Uterus (tissue), 4 donors: Measurements from ENCODE around the gene ZNF157. TPM values are rescaled to one million over a fixed set of nuclear protein-coding genes. Genes with fewer than 3 reads are reported as not detected.

Experiments used
- DNase-seq, 2 donors: peaks; one replicate each; pipeline ENCODE4 v3.0.0-alpha.2; 2019 to 2020
- H3K27ac ChIP-seq, 2 donors: fragments of 200-600 bp; sonication (generic); 1 replicate in 1 of 2; 2 replicates in 1 of 2; pipeline ENCODE4 v1.5.1; 2016 to 2018
- H3K27me3 ChIP-seq, 2 donors: fragments of 200-600 bp; sonication (generic); one replicate each; pipeline ENCODE4 v1.5.1; 2018 to 2019; ENCODE audit warnings: control low read depth in 1 of 2
- H3K36me3 ChIP-seq, 2 donors: fragments of 200-600 bp; sonication (generic); one replicate each; pipeline ENCODE4 v1.5.1; 2019; ENCODE audit warnings: control low read depth in 1 of 2
- H3K4me1 ChIP-seq, 2 donors: fragments of 200-600 bp; sonication (generic); one replicate each; pipeline ENCODE4 v1.5.1; 2018 to 2019; ENCODE audit warnings: control low read depth in 1 of 2
- H3K4me3 ChIP-seq, 2 donors: fragments of 200-600 bp; sonication (generic); 1 replicate in 1 of 2; 2 replicates in 1 of 2; pipeline ENCODE4 v1.5.1; 2018 to 2019; ENCODE audit warnings: mild to moderate bottlenecking in 1 of 2
- H3K9me3 ChIP-seq, 2 donors: fragments of 200-600 bp; sonication (generic); one replicate each; pipeline ENCODE4 v1.5.1; 2019; ENCODE audit warnings: control low read depth in 1 of 2
- CTCF ChIP-seq, 4 experiments: fragments of 200-600 bp in 2 of 4; fragments of 450-650 bp in 2 of 4; sonication (generic) in 2 of 4; IDR thresholded peaks; one replicate each; pipeline ENCODE4 v1.5.1; 2016 to 2019; ENCODE audit warnings: antibody characterized with exemption in 4 of 4, mild to moderate bottlenecking in 2 of 4, moderate library complexity in 1 of 4
- POLR2A ChIP-seq, 2 donors: fragments of 450-650 bp; IDR thresholded peaks; one replicate each; pipeline ENCODE4 v1.6.1; 2016; ENCODE audit warnings: antibody characterized with exemption in 2 of 2, mild to moderate bottlenecking in 1 of 2, moderate library complexity in 1 of 2
- intact Hi-C: fragments of 100-400 bp; cut with DNase I; formaldehyde crosslinking; loops from one replicate; pipeline ENCODE4 v1.15.1; 2023; ENCODE audit warnings: low total_unique reads
- small RNA-seq: library from RNA; depleted of rRNA; stranded (forward); fragments of <200 nt; gene quantifications from one replicate; pipeline ENCODE3, GENCODE V24; 2016
- total RNA-seq, 4 donors: library from RNA; depleted of rRNA in 3 of 4; stranded (reverse); fragments of >200 nt in 3 of 4; gene quantifications; one replicate each; pipeline versions ENCODE4 v1.1.0 to v1.2.4, GENCODE V29; 2014 to 2023
- donor health status: DM: yes; HTN: yes; CAD: no.

The ZNF157 gene
- total RNA-seq, 4 donors from 2014 or later: 0.55 to 2.4 TPM; not detected in 2

DNA sequence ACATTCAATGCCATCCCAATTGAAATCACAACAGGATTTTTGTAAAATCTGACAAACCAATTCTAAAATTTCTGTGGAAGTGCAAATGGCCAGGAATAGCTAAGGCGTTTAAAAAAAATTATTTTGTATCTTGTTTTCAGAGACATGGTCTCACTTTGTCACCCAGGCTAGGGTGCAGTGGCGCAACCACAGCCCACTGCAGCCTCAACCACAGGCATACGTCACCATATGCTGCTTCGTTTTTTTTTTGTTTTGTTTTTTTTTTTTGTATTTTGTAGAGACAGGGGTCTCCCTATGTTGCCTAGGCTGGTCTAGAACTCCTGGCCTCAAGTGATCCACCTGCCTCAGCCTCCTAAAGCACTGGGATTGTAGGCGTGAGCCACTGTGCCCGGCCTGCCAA lies 88.2 kb downstream of the ZNF157 start:
- H3K4me3 ChIP-seq: no peak overlapping the region
- TF ChIP-seq POLR2A (IDR thresholded peaks at IDR 0.05) (no peak), CTCF (IDR thresholded peaks at IDR 0.05) (no peak)
- no peak overlapping the region for H3K27ac ChIP-seq
- H3K36me3 ChIP-seq: no peaks in the 10 kb centered on the region
- H3K9me3 ChIP-seq: no peaks in the 10 kb centered on the region
- intact Hi-C loops: no loop called here
- no peaks in the 10 kb centered on the region for H3K27me3 ChIP-seq
- no peaks in the 10 kb centered on the region for H3K4me1 ChIP-seq
- no peak for DNase-seq

DNA sequence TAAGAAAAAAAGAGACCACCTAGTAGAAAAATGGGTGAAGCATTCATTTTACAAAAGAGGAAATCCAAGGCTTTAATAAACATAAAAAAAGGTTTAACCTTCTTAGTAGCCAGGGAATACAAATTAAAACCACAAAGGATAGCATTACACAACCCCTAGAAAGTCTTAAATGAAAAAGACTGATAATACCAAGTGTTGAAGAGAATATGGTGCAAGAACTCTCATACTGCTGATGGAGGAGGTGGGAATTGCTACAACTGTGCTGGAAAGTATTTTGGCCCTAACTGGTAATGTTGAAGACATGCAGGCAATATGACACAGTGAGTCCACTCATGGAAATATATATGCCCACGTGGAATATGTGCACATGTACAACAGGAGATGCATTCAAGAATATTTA lies 90.2 kb downstream of the ZNF157 start:
- Histone ChIP-seq H3K36me3 (no peaks in the 10 kb centered on the region), H3K27ac (no peak overlapping the region), H3K4me1 (no peaks in the 10 kb centered on the region), H3K4me3 (no peak overlapping the region), H3K9me3 (no peaks in the 10 kb centered on the region), H3K27me3 (no peaks in the 10 kb centered on the region)
- intact Hi-C loops: no loop called here
- no peak for TF ChIP-seq CTCF (IDR thresholded peaks at IDR 0.05)
- no peak for TF ChIP-seq POLR2A (IDR thresholded peaks at IDR 0.05)
- DNase-seq: no peak

Small RNAs within 50 kb of the gene (small RNA-seq; reads per million reads assigned to genes)
- not detected for gene SNORA11C

Other genes with a start within 250 kb of the ZNF157 start
- 10 to 100 TPM; 28.6 to 42.6 (median 35.5) TPM for gene NDUFB11, start 225.9 kb upstream of the ZNF157 start, total RNA-seq
- 10 to 100 TPM in 2 of 4 donors, 1 to 10 TPM in 2; 4.4 to 45.4 (median 22.3) TPM for gene RBM10, start 225.4 kb upstream of the ZNF157 start, total RNA-seq
- gene UBA1, start 176.7 kb upstream of the ZNF157 start, total RNA-seq: 100 to 1,000 TPM in 3 of 4 donors, 10 to 100 TPM in 1; 72.9 to 187 (median 149) TPM
- 10 to 100 TPM; 23.2 to 80.5 (median 74.3) TPM for gene CDK16, start 151.9 kb upstream of the ZNF157 start, total RNA-seq
- gene USP11, start 137.6 kb upstream of the ZNF157 start, total RNA-seq: 100 to 1,000 TPM in 3 of 4 donors, 10 to 100 TPM in 1; 53.2 to 181 (median 135) TPM
- gene ZNF41, start 112.6 kb downstream of the ZNF157 start, total RNA-seq: 10 to 100 TPM in 3 of 4 donors, 1 to 10 TPM in 1; 4.9 to 14.7 (median 11.5) TPM
- gene ARAF, start 190.6 kb downstream of the ZNF157 start, total RNA-seq: 10 to 100 TPM in 3 of 4 donors, 1 to 10 TPM in 1; 5.6 to 65.6 (median 17.6) TPM
- 100 to 1,000 TPM in 2 of 4 donors, 10 to 100 TPM in 2; 17.9 to 287 (median 111) TPM for gene TIMP1, start 211.9 kb downstream of the ZNF157 start, total RNA-seq
- gene SYN1, start 249.3 kb downstream of the ZNF157 start, total RNA-seq: 1 to 10 TPM in 2 of 4 donors, not detected in 2; 1.2 to 1.5 TPM